Vagina (tissue), 2 donors: ENCODE results near the gene NFIA.

Experiments
- CTCF ChIP-seq, 3 experiments: fragments of 450-650 bp in 2 of 3; fragments of 200-600 bp in 1 of 3; sonication (generic) in 1 of 3; IDR thresholded peaks; one replicate each; pipeline ENCODE4 v1.5.1; 2017 to 2019; ENCODE audit warnings: antibody characterized with exemption in 3 of 3, mild to moderate bottlenecking in 2 of 3, moderate library complexity in 2 of 3
- POLR2A ChIP-seq, 2 donors: fragments of 450-650 bp; IDR thresholded peaks; one replicate each; pipeline ENCODE4 v1.6.1; 2017; ENCODE audit warnings: antibody characterized with exemption in 2 of 2, mild to moderate bottlenecking in 2 of 2, moderate library complexity in 2 of 2
- POLR2AphosphoS5 ChIP-seq, 2 donors: sonication (generic); formaldehyde crosslinking; IDR thresholded peaks; one replicate each; pipeline ENCODE4 v1.9.0; 2017; ENCODE audit warnings: antibody characterized with exemption in 2 of 2, mild to moderate bottlenecking in 2 of 2, low read depth in 1 of 2; ENCODE audit not compliant: insufficient read depth in 1 of 2

- no peak for TF ChIP-seq CTCF (IDR thresholded peaks at IDR 0.05)
- no peak for TF ChIP-seq POLR2A (IDR thresholded peaks at IDR 0.05)
- no peak for TF ChIP-seq POLR2AphosphoS5 (IDR thresholded peaks at IDR 0.05; ENCODE audit: insufficient read depth in 1 of 2, low read depth in 1 of 2)
These were observed 1.6 kb downstream of the NFIA start for GRCh38 chr1:61083807-61084440.
